Thyroid gland (tissue), 4 donors: ENCODE results near the gene CLIC5. TPM values are rescaled to one million over a fixed set of nuclear protein-coding genes. Genes with fewer than 3 reads are reported as not detected.

Experiments
- DNase-seq, 2 donors: peaks; one replicate each; pipeline ENCODE4 v3.0.0-alpha.2; 2019
- H3K27ac ChIP-seq, 3 donors: fragments of 200-600 bp; sonication (generic); 1 replicate in 2 of 3; 2 replicates in 1 of 3; pipeline ENCODE4 v1.5.1; 2016 to 2019; ENCODE audit warnings: mild to moderate bottlenecking in 1 of 3, moderate library complexity in 1 of 3
- H3K27me3 ChIP-seq: fragments of 200-600 bp; sonication (generic); one replicate; pipeline ENCODE4 v1.5.1; 2019
- H3K36me3 ChIP-seq, 2 donors: fragments of 200-600 bp; sonication (generic); one replicate each; pipeline ENCODE4 v1.5.1; 2016 to 2019
- H3K4me1 ChIP-seq, 2 donors: fragments of 200-600 bp; sonication (generic); one replicate each; pipeline ENCODE4 v1.5.1; 2017 to 2019
- H3K4me3 ChIP-seq, 3 donors: fragments of 200-600 bp; sonication (generic); replicated peaks in 1 of 3; 1 replicate in 2 of 3; 2 replicates in 1 of 3; pipeline ENCODE4 v1.5.1; 2016; ENCODE audit warnings: mild to moderate bottlenecking in 1 of 3
- H3K9me3 ChIP-seq: fragments of 200-600 bp; sonication (generic); one replicate; pipeline ENCODE4 v1.5.1; 2017
- POLR2A ChIP-seq, 2 donors: fragments of 450-650 bp; IDR thresholded peaks; one replicate each; pipeline ENCODE4 v1.6.1; 2017; ENCODE audit warnings: antibody characterized with exemption in 2 of 2, mild to moderate bottlenecking in 2 of 2, moderate library complexity in 1 of 2
- WGBS, 2 donors: methylation state at CpG; one replicate each; pipeline ENCODE4 v1.1.5; 2017; 5-methylcytosine and 5-hydroxymethylcytosine counted together
- intact Hi-C: fragments of 100-400 bp; cut with DNase I; formaldehyde crosslinking; loops from one replicate; pipeline ENCODE4 v1.15.1; 2023
- total RNA-seq, 4 donors: library from RNA; depleted of rRNA; stranded (reverse); fragments of >200 nt; gene quantifications; one replicate each; pipeline ENCODE4 v1.2.3, GENCODE V29; 2016
- TF ChIP-seq, protein P1 (sequence below), 6 experiments: fragments of 200-600 bp in 3 of 6; fragments of 450-650 bp in 3 of 6; sonication (generic) in 3 of 6; IDR thresholded peaks; one replicate each; pipeline ENCODE4 v1.5.1; 2016 to 2019; ENCODE audit warnings: antibody characterized with exemption in 6 of 6, mild to moderate bottlenecking in 2 of 6, inconsistent platforms in 1 of 6, moderate library complexity in 1 of 6

The CLIC5 gene
- total RNA-seq, 4 donors from 2014 or later: 10.5 to 15.5 (median 11.7) TPM

DNA sequence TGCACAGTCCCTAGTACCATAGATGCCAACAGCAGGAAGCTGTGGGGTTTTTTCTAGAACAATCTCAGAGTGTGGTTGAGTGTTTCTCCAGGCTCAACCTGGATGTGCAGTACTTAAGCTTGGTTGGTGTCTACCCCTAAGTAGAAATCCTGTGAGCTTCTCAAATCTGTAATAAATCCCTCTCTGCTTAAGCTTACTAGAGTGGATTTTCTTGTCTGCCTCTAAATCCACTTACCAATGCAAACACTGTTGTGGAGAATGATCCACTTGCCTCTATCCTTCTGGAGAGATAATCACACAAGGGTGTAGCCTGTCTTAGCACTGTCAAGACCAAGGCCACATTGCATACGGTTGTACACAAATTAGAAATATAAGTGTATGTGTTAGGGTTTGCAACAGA is 43.3 kb upstream of the CLIC5 start:
- H3K9me3 ChIP-seq: no peaks in the 10 kb centered on the region
- intact Hi-C loops: no loop called here
- H3K27ac ChIP-seq: no peak overlapping the region
- no peak overlapping the region for H3K4me3 ChIP-seq
- no peaks in the 10 kb centered on the region for H3K36me3 ChIP-seq
- DNase-seq: no peak
- WGBS, 2 donors: 79 to 89% methylated on average over 1 of the region's 1 CpG
- TF ChIP-seq, protein P1, sequence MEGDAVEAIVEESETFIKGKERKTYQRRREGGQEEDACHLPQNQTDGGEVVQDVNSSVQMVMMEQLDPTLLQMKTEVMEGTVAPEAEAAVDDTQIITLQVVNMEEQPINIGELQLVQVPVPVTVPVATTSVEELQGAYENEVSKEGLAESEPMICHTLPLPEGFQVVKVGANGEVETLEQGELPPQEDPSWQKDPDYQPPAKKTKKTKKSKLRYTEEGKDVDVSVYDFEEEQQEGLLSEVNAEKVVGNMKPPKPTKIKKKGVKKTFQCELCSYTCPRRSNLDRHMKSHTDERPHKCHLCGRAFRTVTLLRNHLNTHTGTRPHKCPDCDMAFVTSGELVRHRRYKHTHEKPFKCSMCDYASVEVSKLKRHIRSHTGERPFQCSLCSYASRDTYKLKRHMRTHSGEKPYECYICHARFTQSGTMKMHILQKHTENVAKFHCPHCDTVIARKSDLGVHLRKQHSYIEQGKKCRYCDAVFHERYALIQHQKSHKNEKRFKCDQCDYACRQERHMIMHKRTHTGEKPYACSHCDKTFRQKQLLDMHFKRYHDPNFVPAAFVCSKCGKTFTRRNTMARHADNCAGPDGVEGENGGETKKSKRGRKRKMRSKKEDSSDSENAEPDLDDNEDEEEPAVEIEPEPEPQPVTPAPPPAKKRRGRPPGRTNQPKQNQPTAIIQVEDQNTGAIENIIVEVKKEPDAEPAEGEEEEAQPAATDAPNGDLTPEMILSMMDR (IDR thresholded peaks at IDR 0.05): no peak
- no peak for TF ChIP-seq POLR2A (IDR thresholded peaks at IDR 0.05)
- H3K27me3 ChIP-seq: no peaks in the 10 kb centered on the region
- peaks cover 7 to 9% of the 10 kb centered on the region in 2 donors for H3K4me1 ChIP-seq

- Histone ChIP-seq H3K4me1 (peaks cover 7 to 15% of the 10 kb centered on the region in 2 donors), H3K36me3 (no peaks in the 10 kb centered on the region), H3K4me3 (no peak overlapping the region), H3K27ac (no peak overlapping the region), H3K27me3 (no peaks in the 10 kb centered on the region), H3K9me3 (no peaks in the 10 kb centered on the region)
- intact Hi-C loops: no loop called here
- TF ChIP-seq, protein P1 (IDR thresholded peaks at IDR 0.05): no peak
- no peak for TF ChIP-seq POLR2A (IDR thresholded peaks at IDR 0.05)
- no peak for DNase-seq
These were observed 42.1 kb upstream of the CLIC5 start for GRCh38 chr6:46057792-46058191.

DNA sequence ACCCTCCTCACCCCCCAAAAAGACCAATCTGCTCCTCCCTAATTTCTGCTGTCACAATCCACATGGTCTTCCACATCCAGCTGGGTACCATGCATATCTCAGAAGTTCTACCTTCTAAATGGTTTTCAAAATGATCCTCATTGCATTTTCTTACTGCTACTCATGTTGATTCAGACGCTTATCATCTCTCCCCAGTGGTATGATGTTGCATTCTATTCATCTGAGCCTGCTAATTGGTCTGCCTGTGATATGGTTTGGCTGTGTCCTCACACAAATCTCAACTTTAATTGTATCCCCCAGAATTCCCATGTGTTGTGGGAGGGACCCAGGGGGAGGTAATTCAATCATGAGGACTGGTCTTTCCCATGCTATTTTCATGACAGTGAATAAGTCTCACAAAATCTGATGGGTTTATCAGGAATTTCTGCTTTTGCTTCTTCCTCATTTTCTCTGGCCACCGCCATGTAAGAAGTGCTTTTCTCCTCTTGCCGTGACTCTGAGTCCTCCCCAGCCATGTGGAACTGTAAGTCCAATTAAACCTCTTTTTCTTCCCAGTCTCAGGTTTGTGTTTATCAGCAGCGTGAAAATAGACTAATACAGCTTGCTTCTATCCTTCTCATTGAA is 41.4 kb upstream of the CLIC5 start:
- WGBS, 2 donors: 93% methylated on average over 4 of the region's 4 CpGs
- no peak overlapping the region for H3K27ac ChIP-seq
- H3K36me3 ChIP-seq: no peaks in the 10 kb centered on the region
- peaks cover 0 to 14% of the 10 kb centered on the region in 2 donors for H3K4me1 ChIP-seq
- TF ChIP-seq POLR2A (IDR thresholded peaks at IDR 0.05): no peak
- TF ChIP-seq, protein P1 (IDR thresholded peaks at IDR 0.05): no peak
- no peaks in the 10 kb centered on the region for H3K27me3 ChIP-seq
- intact Hi-C loops: no loop called here
- H3K4me3 ChIP-seq: no peak overlapping the region
- DNase-seq: no peak
- no peaks in the 10 kb centered on the region for H3K9me3 ChIP-seq

- H3K27me3 ChIP-seq: no peaks in the 10 kb centered on the region
- peaks cover 0 to 11% of the 10 kb centered on the region in 2 donors for H3K4me1 ChIP-seq
- H3K9me3 ChIP-seq: no peaks in the 10 kb centered on the region
- H3K27ac ChIP-seq: peak overlapping the region in 2 of 3 donors; percentile 27 to 31
- H3K4me3 ChIP-seq: no peak overlapping the region
- TF ChIP-seq, protein P1 (IDR thresholded peaks at IDR 0.05): no peak
- no peak for TF ChIP-seq POLR2A (IDR thresholded peaks at IDR 0.05)
- H3K36me3 ChIP-seq: no peaks in the 10 kb centered on the region
- 86 to 93% methylated on average over 5 of the region's 5 CpGs for WGBS, 2 donors
- intact Hi-C loops: no loop called here
- DNase-seq: no peak
These were observed 38.9 kb upstream of the CLIC5 start for GRCh38 chr6:46054516-46054915.

DNA sequence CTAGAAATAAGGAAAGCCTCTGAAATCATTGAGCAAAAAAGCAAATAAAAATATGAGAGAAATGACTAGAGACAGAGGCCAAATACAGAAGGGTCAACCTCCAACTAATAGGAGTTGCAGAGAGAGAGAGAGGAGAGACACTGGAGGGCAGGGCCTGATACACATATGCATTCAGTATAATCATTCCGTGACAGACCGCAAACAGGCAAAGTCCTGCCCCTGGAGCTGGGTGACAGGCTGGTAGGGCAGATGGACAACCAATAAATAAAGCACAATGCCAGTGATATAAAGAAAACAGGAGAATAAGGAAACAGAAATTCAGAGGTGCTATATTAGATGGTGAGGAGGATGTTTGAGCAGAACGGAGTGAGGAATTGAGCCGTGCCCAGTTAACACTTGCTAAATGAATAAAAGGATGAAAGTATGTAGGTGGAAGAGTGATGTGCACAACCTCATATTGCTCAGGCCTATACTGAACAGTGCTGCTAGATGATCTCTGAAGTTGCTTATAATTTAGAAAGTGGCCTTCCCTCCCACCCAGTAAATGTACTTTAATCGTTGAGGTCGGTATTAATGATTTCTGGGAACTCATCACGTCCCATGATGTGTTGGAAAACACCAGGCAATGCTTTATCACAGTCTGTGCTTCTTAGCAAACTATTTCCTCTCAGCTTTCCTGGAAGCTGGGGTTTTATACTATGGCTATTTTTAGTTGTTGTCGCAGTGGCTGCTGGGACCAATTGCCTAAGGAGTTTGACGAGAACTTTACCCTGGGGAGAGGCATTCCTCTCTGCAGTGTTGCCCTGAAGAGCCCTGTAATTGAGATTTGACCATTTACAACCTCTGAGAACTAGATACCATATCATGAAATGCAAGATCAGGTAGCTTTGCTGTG is 37.6 kb upstream of the CLIC5 start:
- intact Hi-C loops: no loop called here
- peak overlapping the region; percentile 28 to 54 (median 31) for H3K27ac ChIP-seq
- peak in 1 of 2 donors; percentile 15 for DNase-seq

More for the DNA sequence above, 37.6 kb upstream of the CLIC5 start:
- WGBS, 2 donors: 59 to 66% methylated on average over 9 of the region's 9 CpGs
- no peaks in the 10 kb centered on the region for H3K36me3 ChIP-seq
- H3K4me3 ChIP-seq: no peak overlapping the region
- H3K4me1 ChIP-seq: peaks cover 0 to 11% of the 10 kb centered on the region in 2 donors
- H3K9me3 ChIP-seq: no peaks in the 10 kb centered on the region
- TF ChIP-seq, protein P1 (IDR thresholded peaks at IDR 0.05): no peak
- TF ChIP-seq POLR2A (IDR thresholded peaks at IDR 0.05): no peak
- H3K27me3 ChIP-seq: no peaks in the 10 kb centered on the region
